Panc1 (cell line): ENCODE results near the gene EGFLAM. TPM values are rescaled to one million over a fixed set of nuclear protein-coding genes. Genes with fewer than 3 reads are reported as not detected.

ENCODE experiments used
- ATAC-seq: fragments of 200-7000 bp; cut with Tn5 transposase; 2 replicates; pipeline ENCODE4 v1.9.1; 2020; ENCODE audit warnings: mild to moderate bottlenecking, moderate library complexity
- BruUV-seq: library from RNA; stranded (reverse); fragments of 400-500 nt; replicated peaks from 2 replicates; lab custom pipeline; 2021; lab: Mats Ljungman, UMichigan
- CTCF ChIA-PET: fragments of 300-600 bp; sonication (Branson Sonifier 250); formaldehyde crosslinking; loops from one replicate; lab custom pipeline; 2022; ENCODE audit warnings: antibody characterized with exemption; lab: Charles Lee
- POLR2A ChIA-PET: fragments of 300-600 bp; sonication (Branson Sonifier 250); formaldehyde crosslinking; loops from one replicate; lab custom pipeline; 2022; ENCODE audit warnings: antibody characterized with exemption; lab: Charles Lee
- DNase-seq: peaks from one replicate; pipeline ENCODE4 v3.0.0-alpha.2; 2010; ENCODE audit warnings: low read depth, low spot score
- H3K27ac ChIP-seq: 2 replicates; pipeline ENCODE4 v1.5.1; 2011; ENCODE audit warnings: mild to moderate bottlenecking, low read length, inconsistent platforms
- H3K27me3 ChIP-seq: fragments of 200-500 bp; sonication (Bioruptor generic); 2 replicates; pipeline ENCODE4 v1.6.0; 2014; ENCODE audit warnings: low read length, inconsistent platforms; ENCODE audit not compliant: control insufficient read depth, insufficient read depth
- H3K36me3 ChIP-seq: fragments of 200-500 bp; sonication (Bioruptor generic); 2 replicates; pipeline ENCODE4 v1.5.1; 2014; ENCODE audit warnings: inconsistent platforms, mild to moderate bottlenecking, low read length, moderate library complexity; ENCODE audit not compliant: control insufficient read depth, insufficient read depth
- H3K4me1 ChIP-seq: 2 replicates; pipeline ENCODE4 v1.5.1; 2011; ENCODE audit warnings: inconsistent platforms, mild to moderate bottlenecking, low read length, moderate library complexity; ENCODE audit not compliant: control insufficient read depth, insufficient read depth
- H3K4me3 ChIP-seq, 2 experiments: 2 replicates each; pipeline ENCODE4 v1.5.1; 2011 to 2012; ENCODE audit warnings: low read depth in 2 of 2, low read length in 2 of 2, mild to moderate bottlenecking in 2 of 2, inconsistent platforms in 1 of 2, moderate library complexity in 1 of 2
- H3K9me3 ChIP-seq: fragments of 200-500 bp; sonication (Bioruptor generic); 2 replicates; pipeline ENCODE4 v1.5.1; 2014; ENCODE audit warnings: low read depth, mild to moderate bottlenecking, inconsistent platforms, low read length, moderate library complexity; ENCODE audit not compliant: control insufficient read depth, insufficient read depth
- CTCF ChIP-seq: fragments of 450-650 bp; IDR thresholded peaks from 2 replicates; pipeline ENCODE4 v1.5.1; 2017; ENCODE audit warnings: mild to moderate bottlenecking
- POLR2AphosphoS5 ChIP-seq: IDR thresholded peaks from 2 replicates; pipeline ENCODE4 v1.6.1; 2012; ENCODE audit warnings: mild to moderate bottlenecking, low read depth, low read length, moderate library complexity
- REST ChIP-seq, 2 experiments: IDR thresholded peaks; 2 replicates each; pipeline ENCODE4 v1.6.1; 2011 to 2012; ENCODE audit warnings: low read depth in 2 of 2, control low read depth in 1 of 2, low read length in 1 of 2, mild to moderate bottlenecking in 1 of 2, moderate library complexity in 1 of 2; ENCODE audit not compliant: insufficient read depth in 1 of 2
- SIN3A ChIP-seq: IDR thresholded peaks from 2 replicates; pipeline ENCODE4 v1.6.1; 2012; ENCODE audit warnings: low read depth, mild to moderate bottlenecking, low read length, moderate library complexity, borderline replicate concordance; ENCODE audit not compliant: insufficient read depth
- TCF7L2 ChIP-seq: IDR thresholded peaks from 2 replicates; pipeline ENCODE4 v1.6.1; 2011; ENCODE audit warnings: mild to moderate bottlenecking, low read depth, low read length, inconsistent platforms
- in situ Hi-C: cut with HindIII; loops from 2 replicates; pipeline ENCODE4 v1.10.0; 2016; ENCODE audit warnings: low sequenced_read_pairs, low pct_unique_long_range_greater_than_20kb
- intact Hi-C: fragments of 100-400 bp; cut with micrococcal nuclease; formaldehyde crosslinking; loops from one replicate; pipeline ENCODE4 v1.10.0; 2022; ENCODE audit not compliant: unreplicated experiment
- total RNA-seq: library from RNA; stranded (reverse); gene quantifications from one replicate; pipeline ENCODE4 v1.2.1, GENCODE V29; 2021; ENCODE audit not compliant: unreplicated experiment

The EGFLAM gene
- total RNA-seq, 1 experiment from 2014 or later, result 14.8 TPM

GRCh38 chr5:38396766-38397165 lies 138.4 kb downstream of the EGFLAM start:
- H3K27me3 ChIP-seq, result peaks cover 23% of the 10 kb centered on the region
- ChIA-PET POLR2A (no interaction called here), CTCF (interaction anchor here (0.5 kb wide), 1 partner anchor 1018 kb away, joined by 9 read pairs; the partner anchor contains the start of gene WDR70)
- no peak overlapping the region for H3K27ac ChIP-seq
- DNase-seq (no peak), ATAC-seq (no peak)
- no TSS peak for BruUV-seq
- intact Hi-C loops (no loop called here), in situ Hi-C loops (no loop called here)
- no peaks in the 10 kb centered on the region for H3K36me3 ChIP-seq
- TF ChIP-seq REST (IDR thresholded peaks at IDR 0.05; ENCODE audit: insufficient read depth in 1 of 2, low read depth in 2 of 2, low read length in 1 of 2) (no peak), POLR2AphosphoS5 (no peak), CTCF (no peak), SIN3A (no peak), TCF7L2 (no peak)
- no peaks in the 10 kb centered on the region for H3K4me1 ChIP-seq
- no peaks in the 10 kb centered on the region for H3K9me3 ChIP-seq
- no peak overlapping the region for H3K4me3 ChIP-seq

GRCh38 chr5:38400365-38400764 lies 142.0 kb downstream of the EGFLAM start:
- peaks cover 49% of the 10 kb centered on the region for H3K27me3 ChIP-seq

More at GRCh38 chr5:38400365-38400764, 142.0 kb downstream of the EGFLAM start:
- ChIA-PET CTCF (no interaction called here), POLR2A (no interaction called here)
- no peak for DNase-seq
- intact Hi-C loops (loop anchor here (10.0 kb wide), 1 partner anchor 196 kb away; no protein-coding TSS in a partner anchor), in situ Hi-C loops (no loop called here)
- H3K4me3 ChIP-seq, result no peak overlapping the region
- no peak for TF ChIP-seq CTCF
- no peak for TF ChIP-seq REST (IDR thresholded peaks at IDR 0.05; ENCODE audit: insufficient read depth in 1 of 2, low read depth in 2 of 2, low read length in 1 of 2)
- no peak for TF ChIP-seq POLR2AphosphoS5
- TF ChIP-seq SIN3A, result no peak
- no peak for TF ChIP-seq TCF7L2
- no peaks in the 10 kb centered on the region for H3K4me1 ChIP-seq
- BruUV-seq, result no TSS peak
- ATAC-seq, result no peak
- no peaks in the 10 kb centered on the region for H3K9me3 ChIP-seq
- no peak overlapping the region for H3K27ac ChIP-seq
- H3K36me3 ChIP-seq, result no peaks in the 10 kb centered on the region
